Measurements from ENCODE around the gene FBXO22.
"Not testable (repeated sequence)": the region's sequence is repeated elsewhere in the genome, so short reads cannot be mapped to it uniquely, and the experiment has no call there.

The FBXO22 gene

GRCh38 chr15:75984706-75985105 is 81.0 kb downstream of the FBXO22 start:
- not testable (repeated sequence) for DNase-seq

- no peak for DNase-seq
Measured at GRCh38 chr15:75985971-75986370, 82.3 kb downstream of the FBXO22 start.

DNA sequence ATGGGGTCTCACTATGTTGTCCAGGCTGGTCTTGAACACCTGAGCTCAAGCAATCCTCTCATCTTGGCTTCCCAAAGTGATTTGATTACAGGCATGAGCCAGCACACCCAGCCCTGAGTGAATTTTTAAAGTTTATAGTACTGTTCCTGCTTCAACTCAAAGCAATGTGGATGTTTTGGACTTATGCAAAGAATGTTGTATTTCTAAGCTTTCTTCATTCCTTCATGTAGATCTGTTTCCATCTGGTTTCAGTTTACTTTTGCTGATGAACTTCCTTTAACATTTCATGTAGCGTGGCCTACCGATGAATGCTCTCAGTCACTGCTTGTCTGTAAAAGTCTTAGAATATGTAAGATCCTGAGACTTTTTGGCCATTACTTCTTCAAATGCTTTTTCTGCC is 85.4 kb downstream of the FBXO22 start:
- no peak for DNase-seq

GRCh38 chr15:75989875-75990274 is 86.2 kb downstream of the FBXO22 start:
- no peak for DNase-seq
